IPS-11a (cell line): ENCODE results near the gene DYRK2.

Experiments used
- H3K4me3 ChIP-seq: one replicate; pipeline ENCODE4 v1.5.1; 2013; ENCODE audit warnings: low read depth, low read length, control low read depth

Gene DYRK2

GRCh38 chr12:67701121-67701520 lies 52.6 kb downstream of the DYRK2 start:
- H3K4me3 ChIP-seq, result no peak overlapping the region

DNA sequence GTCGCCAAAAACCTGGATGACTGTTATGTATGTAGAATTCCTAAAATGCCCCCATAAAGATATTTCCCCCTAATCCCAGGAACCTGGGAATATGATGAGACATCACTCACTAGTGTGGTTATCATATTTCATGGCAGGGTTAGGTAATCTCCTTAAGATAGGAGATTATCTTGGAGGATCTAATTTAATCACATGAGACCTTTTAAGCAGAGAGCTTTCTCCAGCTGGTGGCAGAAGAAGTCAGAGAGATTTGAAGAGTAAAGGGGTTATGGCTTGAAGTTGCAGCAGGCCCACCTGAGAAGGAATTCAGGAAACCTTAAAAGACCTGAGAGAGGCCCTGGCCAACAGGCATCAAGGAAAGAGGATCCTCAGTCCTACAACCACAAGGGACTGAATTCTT lies 53.6 kb downstream of the DYRK2 start:
- no peak overlapping the region for H3K4me3 ChIP-seq

GRCh38 chr12:67704071-67704470 lies 55.5 kb downstream of the DYRK2 start:
- no peak overlapping the region for H3K4me3 ChIP-seq

GRCh38 chr12:67705394-67706370 lies 57.1 kb downstream of the DYRK2 start:
- no peak overlapping the region for H3K4me3 ChIP-seq

- no peak overlapping the region for H3K4me3 ChIP-seq
Observed at GRCh38 chr12:67709367-67709954, 60.9 kb downstream of the DYRK2 start.

GRCh38 chr12:67710582-67710981 lies 62.0 kb downstream of the DYRK2 start:
- no peak overlapping the region for H3K4me3 ChIP-seq

GRCh38 chr12:67712011-67712410 lies 63.5 kb downstream of the DYRK2 start:
- H3K4me3 ChIP-seq, result no peak overlapping the region

- no peak overlapping the region for H3K4me3 ChIP-seq
Observed at GRCh38 chr12:67714648-67715047, 66.1 kb downstream of the DYRK2 start.
